C4-2B (cell line): ENCODE measurements around the gene GNPTAB.

ENCODE experiments used
- CTCF ChIP-seq: fragments of 450-650 bp; conservative IDR thresholded peaks from 2 replicates; pipeline ENCODE4 v1.5.1; 2017; ENCODE audit warnings: mild to moderate bottlenecking
- ZFX ChIP-seq: fragments of 450-650 bp; IDR thresholded peaks from 2 replicates; pipeline ENCODE4 v1.6.1; 2017

GRCh38 chr12:101784376-101784775 lies 46.4 kb downstream of the GNPTAB start:
- TF ChIP-seq CTCF (no peak), ZFX (no peak)
